ENCODE data around the gene MNAT1. TPM values are rescaled to one million over a fixed set of nuclear protein-coding genes. Genes with fewer than 3 reads are reported as not detected.

The MNAT1 gene
- total and polyA plus RNA-seq, 9 of the 15 experiments (the other 6 are each of a cell fraction or from before 2014, with no cell fraction given), result 37.8 to 83.3 (median 60.4) TPM

- TF ChIP-seq NR2C1 (IDR thresholded peaks at IDR 0.05) (no peak), NR2C1 (tag; IDR thresholded peaks at IDR 0.05) (no peak), RBM14 (IDR thresholded peaks at IDR 0.05; ENCODE audit: borderline replicate concordance, insufficient read depth, low read depth, low read length) (no peak), NFIC (IDR thresholded peaks at IDR 0.05) (no peak), ZNF277 (CRISPR knock-in tag; IDR thresholded peaks at IDR 0.05; ENCODE audit: borderline replicate concordance) (no peak), ZNF766 (CRISPR knock-in tag; conservative IDR thresholded peaks at IDR 0.05) (peak; percentile 76), TAF7 (tag; IDR thresholded peaks at IDR 0.05) (peak; percentile 52), POLR2H (tag; IDR thresholded peaks at IDR 0.05; ENCODE audit: low read depth) (peak; percentile 59), CTBP1 (IDR thresholded peaks at IDR 0.05; ENCODE audit: borderline replicate concordance) (peak; percentile 61; the same call in 1 of the 2 replicates), ZFP1 (CRISPR knock-in tag; IDR thresholded peaks at IDR 0.05) (no peak), UBTF (IDR thresholded peaks at IDR 0.05; ENCODE audit: borderline replicate concordance in 1 of 2, low read depth in 2 of 2, low read length in 2 of 2) (no peak), HEY1 (CRISPR knock-in tag; IDR thresholded peaks at IDR 0.05; ENCODE audit: borderline replicate concordance) (no peak), ZHX1 (conservative IDR thresholded peaks at IDR 0.05; ENCODE audit: low read length) (no peak), NR1H2 (CRISPR knock-in tag; IDR thresholded peaks at IDR 0.05) (no peak), RCOR1 (IDR thresholded peaks at IDR 0.05; ENCODE audit: borderline replicate concordance in 1 of 2, low read depth in 2 of 2, low read length in 2 of 2) (peak in 1 of 2 experiments; percentile 50; a peak in 1 of 4 replicates), ZNF785 (CRISPR knock-in tag; IDR thresholded peaks at IDR 0.05) (no peak), ZNF717 (CRISPR knock-in tag; IDR thresholded peaks at IDR 0.05) (no peak), EGR1 (conservative IDR thresholded peaks at IDR 0.05) (no peak), ZNF212 (CRISPR knock-in tag; IDR thresholded peaks at IDR 0.05) (no peak), TCF7 (IDR thresholded peaks at IDR 0.05; ENCODE audit: borderline replicate concordance) (no peak), ELK3 (CRISPR knock-in tag; IDR thresholded peaks at IDR 0.05) (no peak)
Measured at GRCh38 chr14:60981633-60982455, 247.3 kb downstream of the MNAT1 start (continued).

Data from K562 (cell line).